Stimulated activated naive B cell treated with anti-CD40 and anti-IgM and Interleukin-4, amounts not matched to agents 10 μg/mL and 1 μg/mL and 100 μg/mL, for 72 hours (primary cell): ENCODE data around the gene C13orf42.
"Not testable (repeated sequence)": the region's sequence is repeated elsewhere in the genome, so short reads cannot be mapped to it uniquely, and the experiment has no call there.

Experiments
- ATAC-seq, 2 donors: fragments of 150-1000 bp; cut with Tn5 transposase; replicated peaks; 2 replicates each; pipeline ENCODE4 v1.10.0; 2021; ENCODE audit warnings: moderate library complexity in 1 of 2
- DNase-seq: peaks from one replicate; pipeline ENCODE4 v3.0.0; 2021
- H3K27ac Mint-ChIP-seq: one replicate; pipeline ENCODE4 v1.8.0; 2022; ENCODE audit warnings: mild to moderate bottlenecking, mixed read lengths
- H3K27me3 Mint-ChIP-seq, 2 donors: one replicate each; pipeline ENCODE4 v1.8.0; 2022; ENCODE audit warnings: mixed read lengths in 2 of 2
- H3K36me3 Mint-ChIP-seq, 2 donors: one replicate each; pipeline ENCODE4 v1.8.0; 2022; ENCODE audit warnings: mixed read lengths in 2 of 2, mild to moderate bottlenecking in 1 of 2
- H3K4me1 Mint-ChIP-seq, 2 donors: one replicate each; pipeline ENCODE4 v1.8.0; 2022; ENCODE audit warnings: mixed read lengths in 2 of 2, mild to moderate bottlenecking in 1 of 2
- H3K4me3 Mint-ChIP-seq, 2 donors: one replicate each; pipeline ENCODE4 v1.8.0; 2022; ENCODE audit warnings: mild to moderate bottlenecking in 2 of 2, mixed read lengths in 2 of 2, moderate library complexity in 1 of 2
- H3K9me3 Mint-ChIP-seq, 2 donors: one replicate each; pipeline ENCODE4 v1.8.0; 2022; ENCODE audit warnings: mixed read lengths in 2 of 2, mild to moderate bottlenecking in 1 of 2

The C13orf42 gene

GRCh38 chr13:51105046-51105445 is 6.0 kb downstream of the C13orf42 start:
- no peak for DNase-seq
- no peak overlapping the region for H3K27ac Mint-ChIP-seq
- no peaks in the 10 kb centered on the region for H3K9me3 Mint-ChIP-seq
- H3K27me3 Mint-ChIP-seq = peaks cover 0 to 15% of the 10 kb centered on the region in 2 donors
- no peak overlapping the region for H3K4me3 Mint-ChIP-seq
- no peaks in the 10 kb centered on the region for H3K4me1 Mint-ChIP-seq
- ATAC-seq = no peak
- H3K36me3 Mint-ChIP-seq = no peaks in the 10 kb centered on the region

GRCh38 chr13:51101636-51102235 is 9.3 kb downstream of the C13orf42 start:
- no peak for DNase-seq
- H3K27me3 Mint-ChIP-seq = peaks cover 0 to 24% of the 10 kb centered on the region in 2 donors
- H3K9me3 Mint-ChIP-seq = no peaks in the 10 kb centered on the region
- no peaks in the 10 kb centered on the region for H3K4me1 Mint-ChIP-seq
- ATAC-seq = no peak
- H3K27ac Mint-ChIP-seq = no peak overlapping the region
- H3K4me3 Mint-ChIP-seq = no peak overlapping the region
- H3K36me3 Mint-ChIP-seq = no peaks in the 10 kb centered on the region

- H3K27me3 Mint-ChIP-seq = peaks cover 0 to 20% of the 10 kb centered on the region in 2 donors
These were observed 13.6 kb downstream of the C13orf42 start for GRCh38 chr13:51097353-51098043.

GRCh38 chr13:51096131-51096530 is 14.9 kb downstream of the C13orf42 start:
- Mint-ChIP-seq H3K27ac (no peak overlapping the region), H3K9me3 (peaks cover 0 to 2% of the 10 kb centered on the region in 2 donors), H3K27me3 (peaks cover 4 to 20% of the 10 kb centered on the region in 2 donors), H3K4me3 (no peak overlapping the region), H3K4me1 (peaks cover 2 to 4% of the 10 kb centered on the region in 2 donors), H3K36me3 (no peaks in the 10 kb centered on the region)
- ATAC-seq = no peak
- no peak for DNase-seq

More at GRCh38 chr13:51097353-51098043, 13.6 kb downstream of the C13orf42 start:
- Mint-ChIP-seq H3K27ac (no peak overlapping the region), H3K4me1 (peaks cover 2 to 4% of the 10 kb centered on the region in 2 donors), H3K4me3 (no peak overlapping the region), H3K9me3 (peaks cover 0 to 2% of the 10 kb centered on the region in 2 donors), H3K36me3 (no peaks in the 10 kb centered on the region)
- no peak for DNase-seq
- no peak for ATAC-seq

GRCh38 chr13:51093574-51093973 is 17.5 kb downstream of the C13orf42 start:
- no peak overlapping the region for H3K4me3 Mint-ChIP-seq
- no peak overlapping the region for H3K27ac Mint-ChIP-seq
- peaks cover 0 to 3% of the 10 kb centered on the region in 2 donors for H3K9me3 Mint-ChIP-seq
- ATAC-seq (no peak), DNase-seq (no peak)
- H3K27me3 Mint-ChIP-seq = peaks cover 11 to 14% of the 10 kb centered on the region in 2 donors
- H3K4me1 Mint-ChIP-seq = peaks cover 2 to 4% of the 10 kb centered on the region in 2 donors
- no peaks in the 10 kb centered on the region for H3K36me3 Mint-ChIP-seq

GRCh38 chr13:51091839-51092238 is 19.2 kb downstream of the C13orf42 start:
- DNase-seq (no peak), ATAC-seq (no peak)
- Mint-ChIP-seq H3K27ac (no peak overlapping the region), H3K4me1 (peaks cover 2 to 4% of the 10 kb centered on the region in 2 donors), H3K36me3 (no peaks in the 10 kb centered on the region), H3K9me3 (peaks cover 0 to 3% of the 10 kb centered on the region in 2 donors), H3K4me3 (no peak overlapping the region), H3K27me3 (peaks cover 11% of the 10 kb centered on the region in 2 donors)

GRCh38 chr13:51083706-51084105 is 27.4 kb downstream of the C13orf42 start:
- H3K27ac Mint-ChIP-seq = no peak overlapping the region
- peaks cover 0 to 3% of the 10 kb centered on the region in 2 donors for H3K27me3 Mint-ChIP-seq
- H3K36me3 Mint-ChIP-seq = no peaks in the 10 kb centered on the region
- no peak overlapping the region for H3K4me3 Mint-ChIP-seq
- no peak for ATAC-seq
- H3K9me3 Mint-ChIP-seq = no peaks in the 10 kb centered on the region
- no peaks in the 10 kb centered on the region for H3K4me1 Mint-ChIP-seq
- DNase-seq = no peak

- not testable (repeated sequence) for H3K4me1 Mint-ChIP-seq, ATAC-seq, H3K9me3 Mint-ChIP-seq, DNase-seq, H3K4me3 Mint-ChIP-seq, H3K27ac Mint-ChIP-seq, H3K27me3 Mint-ChIP-seq, H3K36me3 Mint-ChIP-seq
These were observed 30.5 kb downstream of the C13orf42 start for GRCh38 chr13:51080478-51081065.

- H3K27ac Mint-ChIP-seq = no peak overlapping the region
- ATAC-seq (no peak), DNase-seq (no peak)
- peaks cover 5 to 18% of the 10 kb centered on the region in 2 donors for H3K27me3 Mint-ChIP-seq
- H3K4me3 Mint-ChIP-seq = no peak overlapping the region
- no peaks in the 10 kb centered on the region for H3K36me3 Mint-ChIP-seq
- peaks cover 2 to 11% of the 10 kb centered on the region in 2 donors for H3K4me1 Mint-ChIP-seq
- no peaks in the 10 kb centered on the region for H3K9me3 Mint-ChIP-seq
These were observed 39.6 kb downstream of the C13orf42 start for GRCh38 chr13:51071493-51071892.

- Mint-ChIP-seq H3K27ac (no peak overlapping the region), H3K27me3 (peaks cover 5 to 21% of the 10 kb centered on the region in 2 donors), H3K9me3 (no peaks in the 10 kb centered on the region), H3K36me3 (no peaks in the 10 kb centered on the region), H3K4me1 (peaks cover 7 to 19% of the 10 kb centered on the region in 2 donors), H3K4me3 (no peak overlapping the region)
- peak; percentile 66 for DNase-seq
- peak; percentile 86 to 89 for ATAC-seq
These were observed 40.9 kb downstream of the C13orf42 start for GRCh38 chr13:51070005-51070649.

GRCh38 chr13:51068501-51068900 is 42.6 kb downstream of the C13orf42 start:
- Mint-ChIP-seq H3K9me3 (no peaks in the 10 kb centered on the region), H3K4me1 (peaks cover 7 to 19% of the 10 kb centered on the region in 2 donors), H3K27me3 (peaks cover 10 to 21% of the 10 kb centered on the region in 2 donors), H3K27ac (no peak overlapping the region), H3K4me3 (no peak overlapping the region), H3K36me3 (no peaks in the 10 kb centered on the region)
- ATAC-seq = no peak
- DNase-seq = no peak

- Mint-ChIP-seq H3K4me1 (peaks cover 7 to 19% of the 10 kb centered on the region in 2 donors), H3K9me3 (no peaks in the 10 kb centered on the region), H3K27me3 (peaks cover 10 to 21% of the 10 kb centered on the region in 2 donors), H3K27ac (no peak overlapping the region), H3K4me3 (no peak overlapping the region), H3K36me3 (no peaks in the 10 kb centered on the region)
- ATAC-seq = no peak
- no peak for DNase-seq
These were observed 43.4 kb downstream of the C13orf42 start for GRCh38 chr13:51067706-51068105.

- ATAC-seq (no peak), DNase-seq (no peak)
- Mint-ChIP-seq H3K27ac (no peak overlapping the region), H3K9me3 (no peaks in the 10 kb centered on the region), H3K4me3 (no peak overlapping the region), H3K4me1 (peaks cover 7 to 19% of the 10 kb centered on the region in 2 donors), H3K36me3 (no peaks in the 10 kb centered on the region), H3K27me3 (peaks cover 10 to 21% of the 10 kb centered on the region in 2 donors)
These were observed 43.8 kb downstream of the C13orf42 start for GRCh38 chr13:51067210-51067701.

- H3K36me3 Mint-ChIP-seq = no peaks in the 10 kb centered on the region
- peaks cover 10 to 21% of the 10 kb centered on the region in 2 donors for H3K27me3 Mint-ChIP-seq
- no peak overlapping the region for H3K27ac Mint-ChIP-seq
- peak overlapping the region in 1 of 2 donors; percentile 20 for H3K4me3 Mint-ChIP-seq
- ATAC-seq = peak; percentile 43 to 49
- H3K4me1 Mint-ChIP-seq = peaks cover 7 to 19% of the 10 kb centered on the region in 2 donors
- DNase-seq = no peak
- no peaks in the 10 kb centered on the region for H3K9me3 Mint-ChIP-seq
These were observed 44.8 kb downstream of the C13orf42 start for GRCh38 chr13:51066091-51066831.
